HG02678 (cell line): ENCODE data around the gene AKAP6.
"Not testable (repeated sequence)": the region's sequence is repeated elsewhere in the genome, so short reads cannot be mapped to it uniquely, and the experiment has no call there.

Experiments used
- ATAC-seq: cut with Tn5 transposase; IDR thresholded peaks from one replicate; pipeline ENCODE4 v1.9.1; 2021; ENCODE audit warnings: mild to moderate bottlenecking, moderate library complexity; ENCODE audit not compliant: unreplicated experiment

The AKAP6 gene

DNA sequence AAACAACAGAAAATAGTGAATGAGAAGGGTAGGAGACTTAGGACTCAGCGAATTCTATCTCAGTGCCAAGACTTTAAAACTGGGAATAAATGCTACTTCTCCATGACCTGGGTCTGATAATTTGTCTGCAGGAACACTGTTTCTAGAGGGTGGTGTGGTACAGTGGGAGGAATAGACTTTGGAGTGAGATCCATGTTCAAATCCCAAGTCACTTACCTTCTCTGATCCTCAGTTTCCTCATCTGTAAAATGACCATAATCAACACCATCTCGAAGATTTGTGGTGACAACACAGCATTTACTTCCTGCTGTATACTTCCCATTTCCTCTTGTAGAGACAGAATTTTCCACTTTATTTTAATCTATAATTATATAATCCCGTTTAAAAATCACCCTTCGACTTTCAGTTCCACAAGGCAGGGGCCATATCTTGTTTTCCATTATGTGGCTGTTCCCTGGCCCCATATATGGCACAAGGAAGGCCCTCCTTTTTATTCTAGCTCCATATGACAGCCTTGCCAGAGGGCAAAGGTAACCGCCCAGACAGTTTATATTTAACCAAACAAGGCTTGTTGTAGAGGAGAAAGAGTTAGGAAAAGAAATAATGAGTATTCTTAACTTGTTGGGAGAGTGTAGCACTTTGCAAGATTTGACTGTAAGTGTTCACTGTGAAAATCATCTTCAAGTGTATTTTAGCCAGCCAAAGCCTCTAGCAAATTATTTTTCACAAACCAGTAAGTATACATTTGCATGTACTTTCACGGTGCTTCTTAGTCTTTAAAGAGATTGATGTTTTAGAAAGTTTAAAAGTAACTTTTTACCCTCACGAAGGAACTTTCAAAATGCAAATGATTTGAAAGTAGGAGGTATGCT lies 243.1 kb downstream of the AKAP6 start:
- ATAC-seq = peak; percentile 70

DNA sequence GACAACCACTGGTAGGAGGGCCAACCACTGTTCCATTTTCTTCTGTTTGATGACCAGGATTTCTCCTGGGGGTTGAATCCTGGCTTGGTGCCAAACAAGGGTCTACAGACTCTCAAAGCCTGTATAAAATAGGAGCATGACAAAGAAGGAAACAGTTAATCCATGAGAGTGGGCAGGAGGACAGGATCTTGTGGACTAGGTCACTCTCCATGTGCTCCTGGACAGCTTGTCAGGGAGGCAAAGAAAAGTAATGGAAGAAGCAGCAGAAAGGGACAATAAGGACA lies 243.7 kb downstream of the AKAP6 start:
- no peak for ATAC-seq

DNA sequence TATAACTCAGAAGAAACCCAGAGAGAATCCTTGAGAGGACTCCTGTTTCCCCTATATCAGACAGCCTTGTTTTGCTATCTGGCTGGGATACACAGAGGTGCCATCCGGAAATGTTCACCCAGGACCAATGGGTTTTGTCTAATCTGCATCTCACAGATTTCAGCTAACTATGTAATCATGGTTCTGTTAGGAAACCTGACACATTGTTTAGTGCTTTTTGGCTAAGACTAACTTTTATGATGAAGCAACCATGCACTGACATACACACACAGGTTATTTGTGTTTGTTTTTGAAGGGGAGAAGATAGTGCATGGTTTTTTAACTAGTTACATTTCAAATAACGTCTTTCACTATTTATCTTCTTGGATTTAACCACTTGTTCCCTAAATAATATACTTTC lies 245.2 kb downstream of the AKAP6 start:
- ATAC-seq = no peak

DNA sequence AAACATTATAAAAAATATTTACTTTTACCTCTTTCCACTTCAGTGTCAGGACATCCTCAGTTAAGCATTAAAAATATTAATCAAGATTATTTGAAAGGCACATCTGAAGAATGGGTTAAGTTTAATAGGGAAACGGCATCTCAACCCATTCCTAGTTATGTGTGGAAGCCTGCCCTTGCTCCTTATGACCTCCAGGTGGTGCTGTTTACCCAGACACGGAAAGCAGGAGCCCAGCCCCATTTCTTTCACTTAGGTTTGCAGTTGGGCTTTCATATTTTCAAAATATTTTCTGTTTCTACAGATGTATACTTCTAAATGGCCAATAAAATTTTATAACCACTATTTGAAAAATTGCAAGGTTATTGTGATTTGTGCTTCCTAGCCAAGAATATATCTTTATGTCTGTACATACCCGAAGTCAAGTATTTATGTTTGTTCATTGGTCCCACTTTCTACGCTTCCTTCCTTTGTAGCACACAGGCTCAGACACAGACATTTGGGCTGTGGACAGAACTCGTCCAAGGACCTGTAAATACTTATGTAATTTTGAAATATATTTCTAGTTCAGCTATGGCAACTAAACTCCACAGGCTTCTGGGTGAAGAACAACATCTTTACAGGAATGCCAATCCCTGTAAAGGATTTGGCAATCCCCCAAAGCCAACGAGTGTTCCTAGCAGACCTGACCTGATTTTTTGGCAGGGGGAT lies 247.1 kb downstream of the AKAP6 start:
- ATAC-seq = peak; percentile 57

DNA sequence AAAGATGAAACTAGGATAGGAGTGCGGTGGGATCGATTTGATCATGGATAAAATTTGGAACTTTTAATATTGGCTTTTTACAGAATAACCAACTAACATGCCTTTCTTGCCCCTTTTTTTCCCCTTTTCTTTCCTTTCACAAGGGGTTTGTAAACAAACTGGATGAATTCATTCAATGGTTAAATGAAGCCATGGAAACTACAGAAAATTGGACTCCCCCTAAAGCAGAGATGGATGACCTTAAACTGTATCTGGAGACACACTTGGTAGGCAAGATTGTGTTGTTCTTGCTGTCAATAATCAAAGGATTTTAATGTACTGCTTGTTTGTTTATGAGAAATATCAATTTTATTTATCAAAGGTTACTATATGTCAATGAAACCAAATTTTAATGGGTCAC lies 247.9 kb downstream of the AKAP6 start:
- no peak for ATAC-seq

DNA sequence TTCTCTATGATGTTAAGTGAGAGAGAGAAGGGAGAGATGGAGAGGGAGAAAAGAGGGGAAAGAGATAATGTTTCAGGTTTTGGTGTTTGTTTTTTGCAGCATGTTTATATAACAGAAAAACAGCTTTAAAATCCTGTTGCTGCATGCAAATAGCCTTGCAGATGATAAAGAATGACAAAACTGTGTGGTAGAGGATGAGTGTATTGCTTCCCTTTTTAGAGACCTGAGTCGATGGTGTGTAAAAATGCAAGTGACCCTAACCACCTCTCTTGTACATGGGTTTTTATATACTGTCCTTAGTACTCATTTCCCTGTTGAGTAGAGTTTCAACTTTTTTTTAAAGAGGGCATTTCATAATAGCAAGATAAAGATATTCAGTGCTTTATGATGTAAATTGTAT lies 249.1 kb downstream of the AKAP6 start:
- ATAC-seq = peak; percentile 64

DNA sequence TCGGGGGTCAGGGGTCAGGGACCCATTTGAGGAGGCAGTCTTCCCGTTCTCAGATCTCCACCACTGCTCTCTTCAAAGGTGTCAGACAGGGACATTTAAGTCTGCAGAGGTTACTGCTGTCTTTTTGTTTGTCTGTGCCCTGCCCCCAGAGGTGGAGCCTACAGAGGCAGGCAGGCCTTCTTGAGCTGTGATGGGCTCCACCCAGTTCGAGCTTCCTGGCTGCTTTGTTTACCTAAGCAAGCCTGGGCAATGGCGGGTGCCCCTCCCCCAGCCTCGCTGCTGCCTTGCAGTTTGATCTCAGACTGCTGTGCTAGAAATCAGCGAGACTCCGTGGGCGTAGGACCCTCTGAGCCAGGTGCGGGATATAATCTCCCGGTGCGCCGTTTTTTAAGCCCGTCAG lies 254.3 kb downstream of the AKAP6 start:
- ATAC-seq = not testable (repeated sequence)

DNA sequence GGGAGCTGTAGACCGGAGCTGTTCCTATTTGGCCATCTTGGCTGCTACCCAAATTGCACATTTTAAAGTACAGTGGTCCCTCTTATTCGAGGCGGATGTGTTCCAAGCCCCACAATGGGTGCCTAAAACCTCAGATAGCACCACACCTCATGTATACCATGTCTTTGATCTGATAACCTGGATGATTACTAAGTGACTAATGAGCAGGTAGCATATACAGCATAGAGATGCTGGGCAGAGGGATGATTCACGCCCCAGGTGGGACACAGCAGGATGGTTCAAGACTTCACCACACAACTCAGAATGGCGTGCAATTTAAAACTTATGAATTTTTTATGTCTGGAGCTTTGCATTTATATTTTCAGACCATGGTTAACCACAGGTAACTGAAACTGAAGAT lies 255.0 kb downstream of the AKAP6 start:
- ATAC-seq = no peak

DNA sequence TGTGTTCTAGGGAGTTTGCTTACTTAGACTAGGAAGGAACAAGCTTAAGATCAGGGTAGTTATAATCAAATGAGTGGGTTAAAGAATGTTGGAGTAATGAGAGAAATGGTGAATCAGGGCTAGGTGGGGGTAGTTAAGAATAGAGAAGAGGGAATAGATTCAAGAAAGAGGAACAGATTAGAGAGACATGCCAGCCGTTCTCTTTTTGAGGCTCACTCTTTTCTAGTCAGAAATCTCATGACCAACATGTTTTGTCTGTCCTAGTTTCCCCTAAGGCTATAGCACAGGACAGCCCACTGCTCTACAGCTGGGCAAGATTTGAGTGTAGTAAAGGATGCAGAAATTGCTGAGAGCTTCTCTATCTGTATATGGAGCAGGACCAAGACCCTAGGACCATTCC lies 258.4 kb downstream of the AKAP6 start:
- no peak for ATAC-seq

DNA sequence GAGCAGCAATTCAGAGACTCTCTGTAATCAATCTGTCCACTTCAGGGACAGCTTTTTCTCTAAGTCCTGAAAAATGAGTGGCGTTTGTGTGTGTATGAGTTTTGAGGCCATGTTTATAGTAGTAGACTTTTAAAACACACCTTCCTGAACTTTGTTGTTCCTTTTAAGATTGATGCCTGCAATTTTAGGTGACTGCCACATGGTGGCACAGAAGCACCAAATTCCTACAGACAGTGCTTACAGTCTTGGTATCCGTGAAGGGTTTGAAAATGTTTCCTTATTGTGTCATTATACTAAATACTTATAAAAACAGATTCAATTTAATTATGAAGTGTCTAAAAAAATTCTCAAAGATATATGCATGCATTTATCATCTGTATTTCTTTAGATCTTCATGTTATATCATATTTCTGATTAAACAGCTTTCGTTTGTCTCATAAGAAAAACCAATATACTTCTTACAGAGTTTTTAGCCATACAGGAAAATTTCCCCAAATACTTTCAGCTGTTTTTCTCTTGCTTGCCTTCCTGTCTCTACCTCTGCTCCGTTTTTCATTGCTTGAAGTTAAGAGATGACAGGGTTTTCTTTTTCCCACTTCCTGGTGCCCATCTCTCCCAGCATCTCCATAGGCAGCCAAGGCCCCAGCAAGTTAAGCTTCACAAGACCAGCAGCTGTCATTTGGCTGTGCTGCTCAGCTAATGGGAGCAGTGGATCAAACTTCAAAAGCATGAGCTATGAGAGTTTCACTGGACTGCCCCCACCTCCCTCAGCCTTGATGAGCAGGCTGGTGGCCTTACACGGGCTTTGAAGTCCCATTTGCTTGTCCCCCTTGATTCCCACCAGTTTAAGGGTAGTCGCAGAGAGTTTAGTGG lies 259.6 kb downstream of the AKAP6 start:
- ATAC-seq = no peak

DNA sequence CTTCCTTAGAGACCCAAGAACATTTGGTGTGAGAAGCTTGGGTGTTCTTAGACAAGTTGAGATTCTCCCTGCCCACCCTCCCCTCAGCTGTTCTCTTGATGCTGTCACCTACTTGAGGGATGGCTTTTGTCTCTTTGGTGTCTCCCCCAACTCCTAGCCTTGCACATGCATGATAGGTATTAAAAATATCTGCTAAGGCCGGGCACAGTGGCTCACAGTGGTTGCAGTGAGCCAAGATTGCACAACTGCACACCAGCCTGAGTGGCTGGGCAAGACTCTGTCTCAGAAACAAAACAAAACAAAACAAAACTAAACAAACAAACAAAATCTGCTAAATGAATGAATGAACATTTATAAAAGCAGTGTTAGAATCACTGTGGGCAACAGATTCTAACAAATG lies 261.1 kb downstream of the AKAP6 start:
- ATAC-seq = no peak

DNA sequence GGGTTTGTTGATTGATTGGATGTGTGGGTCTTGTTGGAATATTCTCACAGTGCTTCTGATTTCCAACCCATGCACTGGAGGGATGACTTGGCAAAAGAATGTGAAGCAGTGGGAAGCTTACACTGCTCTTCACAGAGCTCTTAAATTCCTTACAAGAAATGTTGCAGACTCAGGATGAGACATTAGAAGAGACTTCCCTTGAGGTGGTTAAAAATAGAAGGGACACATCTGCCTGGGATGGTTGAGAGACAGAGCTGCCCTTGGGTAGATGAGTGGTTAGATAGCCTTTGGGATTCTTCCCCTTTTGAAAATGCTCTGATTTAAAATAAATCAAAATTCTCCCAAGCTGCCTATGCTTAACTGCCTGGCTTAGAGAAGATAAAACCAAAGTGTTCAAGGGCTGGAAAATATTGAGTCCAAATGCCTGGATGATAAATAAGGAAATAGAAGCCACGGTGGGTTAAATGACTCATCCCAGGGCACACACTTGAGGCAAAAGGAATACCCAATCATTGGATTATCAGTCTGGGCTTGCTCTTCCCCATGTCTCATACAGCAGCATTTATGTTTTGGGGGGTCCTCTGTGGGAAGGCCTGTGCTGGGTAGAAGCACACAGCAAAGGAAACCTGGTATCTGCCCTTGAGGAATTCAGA lies 264.3 kb downstream of the AKAP6 start:
- ATAC-seq = no peak

DNA sequence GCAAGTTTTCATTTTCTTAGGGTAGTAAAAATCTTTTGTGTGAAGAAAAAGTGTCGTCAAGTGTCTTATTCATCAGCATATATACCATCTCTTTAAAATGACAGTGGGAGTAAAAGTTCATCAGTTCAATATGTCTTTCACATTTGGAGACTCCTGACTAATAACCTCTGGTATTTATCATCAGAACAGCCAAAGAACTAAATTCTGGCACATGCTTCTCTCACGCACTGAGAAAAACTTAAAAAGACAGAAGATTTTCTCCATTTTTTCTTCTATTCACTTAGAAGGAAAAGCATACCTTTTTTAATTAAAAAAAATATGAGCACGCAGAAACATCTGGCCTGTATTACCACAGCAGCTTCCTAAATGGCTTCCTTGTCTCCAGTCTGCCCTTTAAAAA lies 265.7 kb downstream of the AKAP6 start:
- no peak for ATAC-seq

DNA sequence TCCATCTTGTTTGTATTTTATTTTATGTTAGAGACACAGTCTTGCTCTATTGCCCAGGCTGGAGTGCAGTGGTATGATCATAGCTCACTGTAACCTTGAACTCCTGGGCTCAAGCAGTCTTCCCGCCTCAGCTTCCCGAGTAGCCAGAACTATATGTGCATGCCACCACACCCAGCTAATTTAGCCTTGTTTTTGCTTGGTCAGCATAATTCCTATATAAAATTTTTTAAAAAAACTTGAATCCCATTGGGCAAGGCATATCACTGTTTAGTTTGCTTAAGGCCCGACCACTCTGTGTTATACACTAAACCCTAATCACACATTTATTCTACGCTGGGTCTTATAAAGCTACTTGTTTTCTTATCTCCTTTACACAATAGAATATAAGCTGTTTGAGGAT lies 266.4 kb downstream of the AKAP6 start:
- no peak for ATAC-seq

DNA sequence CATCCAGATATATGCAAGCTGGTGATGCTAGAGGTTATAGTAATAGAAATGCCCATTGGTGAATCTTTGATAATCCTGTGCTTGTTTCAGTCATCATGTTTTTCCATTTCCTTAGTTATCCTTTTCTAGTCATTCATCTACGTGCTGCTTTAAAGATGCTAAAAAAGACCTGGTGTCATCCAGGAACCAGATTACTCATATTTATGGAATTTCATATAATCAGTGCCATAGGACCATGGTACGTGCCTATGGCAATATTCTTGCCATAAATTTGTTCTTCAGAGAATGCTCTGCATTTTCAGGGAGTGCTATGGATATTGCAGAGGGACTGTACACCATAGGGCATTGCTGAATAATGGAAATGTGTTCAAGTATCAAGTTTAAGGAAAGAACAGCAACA lies 267.3 kb downstream of the AKAP6 start:
- no peak for ATAC-seq

DNA sequence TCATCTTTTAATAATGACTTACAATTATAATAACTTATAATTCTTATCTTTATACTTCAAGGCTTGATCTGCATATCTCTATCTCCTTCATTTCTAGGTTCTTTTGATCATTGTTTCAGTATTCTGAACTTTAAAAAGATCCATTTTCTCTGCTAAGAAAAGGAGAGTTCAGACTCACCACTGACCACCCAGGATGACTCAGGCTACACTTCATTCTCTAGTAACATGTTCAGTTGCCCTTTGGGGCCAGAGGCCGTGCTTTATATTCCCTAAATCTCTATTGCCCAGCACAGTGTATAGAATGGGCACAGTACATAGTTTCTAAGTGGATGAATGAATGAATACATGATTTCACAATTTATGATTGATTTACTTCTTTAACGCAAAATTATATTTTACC lies 268.7 kb downstream of the AKAP6 start:
- ATAC-seq = no peak

DNA sequence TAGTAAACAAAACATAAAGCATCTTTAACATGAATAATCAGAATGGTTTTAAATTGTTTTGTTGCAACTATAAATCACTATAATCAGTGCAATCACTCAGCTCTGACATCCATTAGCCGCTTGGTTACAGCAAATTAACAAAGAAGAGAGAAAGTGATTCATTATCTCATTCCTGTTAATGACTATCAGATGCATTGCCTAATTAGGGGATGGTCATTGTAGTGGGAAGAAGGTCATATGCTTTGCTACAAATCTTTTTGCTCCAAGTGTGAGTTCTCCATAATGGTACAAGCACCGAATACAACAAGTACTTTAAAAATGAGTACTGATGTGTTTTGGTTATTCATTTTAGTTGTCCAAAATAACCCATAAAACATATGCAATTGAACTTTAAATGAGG lies 272.0 kb downstream of the AKAP6 start:
- ATAC-seq = no peak

DNA sequence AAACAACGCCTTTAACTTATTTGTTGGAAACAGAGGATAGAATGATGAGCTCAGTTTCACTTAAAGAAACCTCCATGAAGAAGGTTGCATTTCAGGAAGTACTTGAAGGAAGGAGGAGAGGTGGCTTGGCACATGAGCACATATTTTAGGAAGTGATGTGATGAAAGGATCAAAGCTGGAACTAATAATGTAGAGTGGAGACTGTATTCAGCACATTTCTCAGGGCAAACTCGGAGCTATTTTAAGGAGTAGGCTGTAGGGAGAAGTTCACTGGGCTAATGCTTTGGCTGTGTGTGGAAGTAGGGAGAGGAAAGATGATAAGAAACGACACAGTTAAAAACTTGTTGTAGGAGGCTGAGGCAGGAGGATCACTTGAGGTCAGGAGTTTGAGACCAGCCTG lies 272.8 kb downstream of the AKAP6 start:
- no peak for ATAC-seq

DNA sequence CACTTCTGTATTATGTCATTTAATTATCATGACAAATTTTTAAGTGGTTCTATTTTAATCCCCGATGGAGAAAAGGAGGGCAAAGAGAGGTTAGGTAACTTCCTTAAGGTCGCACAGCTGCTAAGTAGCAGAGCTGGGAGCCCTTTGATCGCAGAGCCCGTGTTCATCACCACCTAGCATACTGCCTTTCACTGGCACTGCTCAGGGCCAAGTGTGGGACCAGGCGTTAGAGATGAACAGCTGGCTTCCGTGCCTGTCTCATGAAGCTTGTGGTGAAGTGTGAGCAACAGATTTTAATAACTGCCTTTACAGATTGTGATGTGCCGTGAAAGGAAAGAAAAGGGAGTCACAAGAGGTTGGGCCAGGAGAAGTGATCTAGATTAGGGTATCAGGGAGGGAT lies 273.6 kb downstream of the AKAP6 start:
- ATAC-seq = no peak

DNA sequence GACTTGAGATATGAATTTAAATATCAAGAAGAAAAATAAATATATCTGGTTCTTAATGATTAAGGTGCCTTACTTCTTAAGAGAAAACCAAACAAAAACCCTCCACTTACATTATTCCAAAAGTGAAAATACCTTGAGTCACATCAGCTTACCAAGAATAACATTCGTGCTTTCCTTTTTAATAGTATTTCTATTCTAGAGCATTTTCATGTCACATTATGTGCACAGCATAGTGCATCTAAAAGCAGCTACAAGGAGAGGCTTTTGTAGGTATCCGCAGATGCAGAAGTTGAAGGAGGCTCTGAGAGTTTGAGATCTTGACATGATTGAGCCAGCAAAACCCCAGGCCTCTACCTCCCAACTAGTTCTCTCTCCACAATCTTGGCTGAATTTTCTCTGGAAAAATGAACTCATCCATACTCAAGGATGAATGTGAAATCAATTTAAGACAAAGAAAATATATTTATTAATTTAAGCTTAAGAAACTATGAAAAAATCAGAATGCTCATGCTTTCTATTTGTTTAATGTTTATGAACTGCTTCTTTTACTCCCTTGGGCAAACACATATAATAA lies 275.0 kb downstream of the AKAP6 start:
- no peak for ATAC-seq

DNA sequence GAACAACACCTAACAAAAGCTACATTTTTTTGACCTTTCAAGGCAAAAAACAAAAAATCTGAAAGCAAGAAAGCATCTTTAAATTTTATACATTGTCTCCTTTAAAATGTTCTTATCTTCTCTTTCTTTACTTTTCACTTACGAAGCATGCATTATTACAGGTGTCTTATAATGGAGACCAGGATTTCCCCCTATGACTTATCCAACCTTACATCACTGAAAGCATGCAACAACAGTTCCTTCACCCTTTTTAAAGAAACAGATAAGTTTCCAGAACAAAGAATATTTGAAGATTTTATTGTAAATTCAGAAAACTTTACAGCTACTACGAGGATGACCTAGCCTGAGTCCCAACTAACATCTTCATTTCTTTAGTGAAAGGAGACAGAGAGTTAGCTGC lies 277.2 kb downstream of the AKAP6 start:
- no peak for ATAC-seq
